IMR-90 (cell line): ENCODE data around the gene MTA1. TPM values are rescaled to one million over a fixed set of nuclear protein-coding genes. Genes with fewer than 3 reads are reported as not detected.

Experiments
- ATAC-seq: fragments of 200-7000 bp; cut with Tn5 transposase; 2 replicates; pipeline ENCODE4 v1.9.1; 2020; ENCODE audit warnings: low read depth, mild to moderate bottlenecking, moderate library complexity
- BruUV-seq: library from RNA; stranded (reverse); fragments of 400-500 nt; replicated peaks from 2 replicates; lab custom pipeline; 2021; lab: Mats Ljungman, UMichigan
- CTCF ChIA-PET: fragments of 300-600 bp; formaldehyde crosslinking; extraction: SDS; loops from one replicate; lab custom pipeline; 2021; ENCODE audit warnings: antibody characterized with exemption; lab: Yijun Ruan, JAX
- POLR2A ChIA-PET: fragments of 300-600 bp; sonication (Branson Sonifier 250); formaldehyde crosslinking; loops from one replicate; lab custom pipeline; 2022; ENCODE audit warnings: antibody characterized with exemption; ENCODE audit not compliant: unreplicated experiment; lab: Charles Lee
- DNase-seq: peaks from one replicate; pipeline ENCODE4 v3.0.0; 2013
- H2AFZ ChIP-seq: replicated peaks from 2 replicates; pipeline ENCODE3; 2013; ENCODE audit warnings: low read length, mild to moderate bottlenecking; ENCODE audit not compliant: poor library complexity
- H2AK5ac ChIP-seq: 2 replicates; pipeline ENCODE4 v1.6.1; 2013; ENCODE audit warnings: low read depth, low read length, inconsistent platforms
- H2AK9ac ChIP-seq: replicated peaks from 2 replicates; pipeline ENCODE3; 2013; ENCODE audit warnings: mild to moderate bottlenecking, low read depth, low read length, moderate library complexity; ENCODE audit not compliant: poor library complexity
- H2BK120ac ChIP-seq: 2 replicates; pipeline ENCODE4 v1.6.1; 2013; ENCODE audit warnings: low read depth, low read length, inconsistent platforms
- H2BK15ac ChIP-seq: 3 replicates; pipeline ENCODE4 v1.6.1; 2013; ENCODE audit warnings: low read depth, low read length, inconsistent platforms
- H2BK20ac ChIP-seq: 2 replicates; pipeline ENCODE4 v1.6.1; 2013; ENCODE audit warnings: low read depth, mild to moderate bottlenecking, inconsistent platforms, low read length, moderate library complexity
- H2BK5ac ChIP-seq: 2 replicates; pipeline ENCODE4 v1.6.1; 2013; ENCODE audit warnings: mild to moderate bottlenecking, low read depth, low read length, inconsistent platforms; ENCODE audit not compliant: poor library complexity, severe bottlenecking
- H3K14ac ChIP-seq: replicated peaks from 2 replicates; pipeline ENCODE4 v1.6.1; 2013; ENCODE audit warnings: low read depth, low read length, inconsistent platforms
- H3K18ac ChIP-seq: 2 replicates; pipeline ENCODE4 v1.6.1; 2013; ENCODE audit warnings: low read depth, low read length, control low read depth
- H3K23ac ChIP-seq: 2 replicates; pipeline ENCODE4 v1.6.1; 2013; ENCODE audit warnings: low read depth, low read length, inconsistent platforms
- H3K27ac ChIP-seq: 2 replicates; pipeline ENCODE4 v1.5.1; 2013; ENCODE audit warnings: mild to moderate bottlenecking, control low read depth, low read length; ENCODE audit not compliant: insufficient read depth
- H3K27me3 ChIP-seq: 2 replicates; pipeline ENCODE4 v1.6.1; 2013; ENCODE audit warnings: low read length; ENCODE audit not compliant: control insufficient read depth, insufficient read depth
- H3K36me3 ChIP-seq: 2 replicates; pipeline ENCODE4 v1.6.1; 2013; ENCODE audit warnings: low read length, mixed read lengths; ENCODE audit not compliant: control insufficient read depth, insufficient read depth
- H3K4ac ChIP-seq: 2 replicates; pipeline ENCODE4 v1.6.1; 2013; ENCODE audit warnings: low read depth, low read length, inconsistent platforms
- H3K4me1 ChIP-seq: 2 replicates; pipeline ENCODE4 v1.6.1; 2013; ENCODE audit warnings: low read length, mixed read lengths; ENCODE audit not compliant: control insufficient read depth, insufficient read depth
- H3K4me2 ChIP-seq: 2 replicates; pipeline ENCODE4 v1.6.1; 2013; ENCODE audit warnings: low read depth, mild to moderate bottlenecking, control low read depth, low read length, moderate library complexity
- H3K4me3 ChIP-seq: 2 replicates; pipeline ENCODE4 v1.5.1; 2013; ENCODE audit warnings: low read depth, mild to moderate bottlenecking, control low read depth, low read length, moderate library complexity; ENCODE audit not compliant: insufficient read depth
- H3K56ac ChIP-seq: 2 replicates; pipeline ENCODE4 v1.6.1; 2013; ENCODE audit warnings: low read length, inconsistent platforms; ENCODE audit not compliant: insufficient read depth; ENCODE audit errors: extremely low read depth
- H3K79me1 ChIP-seq, 2 experiments: 2 replicates each; pipeline ENCODE4 v1.6.1; 2013; ENCODE audit warnings: low read length in 2 of 2, inconsistent platforms in 1 of 2, low read depth in 1 of 2
- H3K9ac ChIP-seq: 2 replicates; pipeline ENCODE4 v1.6.1; 2013; ENCODE audit warnings: low read depth, low read length, control low read depth
- H3K9me1 ChIP-seq: 2 replicates; pipeline ENCODE4 v1.6.1; 2013; ENCODE audit warnings: low read length, inconsistent platforms; ENCODE audit not compliant: insufficient read depth
- H3K9me3 ChIP-seq: 2 replicates; pipeline ENCODE4 v1.6.1; 2013; ENCODE audit warnings: low read length; ENCODE audit not compliant: control insufficient read depth, insufficient read depth
- H4K20me1 ChIP-seq: 2 replicates; pipeline ENCODE4 v1.6.1; 2013; ENCODE audit warnings: low read length, inconsistent platforms; ENCODE audit not compliant: insufficient read depth
- H4K5ac ChIP-seq: 2 replicates; pipeline ENCODE4 v1.6.1; 2013; ENCODE audit warnings: mild to moderate bottlenecking, low read depth, low read length, control low read depth
- H4K8ac ChIP-seq, 2 experiments: 2 replicates each; pipeline ENCODE4 v1.6.1; 2013; ENCODE audit warnings: low read depth in 2 of 2, low read length in 2 of 2, control low read depth in 1 of 2, inconsistent platforms in 1 of 2
- H4K91ac ChIP-seq: 2 replicates; pipeline ENCODE4 v1.6.1; 2013; ENCODE audit warnings: low read depth, low read length, inconsistent platforms; ENCODE audit not compliant: insufficient read depth
- CEBPB ChIP-seq: IDR thresholded peaks from 2 replicates; pipeline ENCODE4 v1.6.1; 2012; ENCODE audit warnings: low read depth, low read length, improper control_type of control experiment
- CTCF ChIP-seq: conservative IDR thresholded peaks from 2 replicates; pipeline ENCODE4 v1.5.1; 2012; ENCODE audit warnings: mild to moderate bottlenecking, low read depth, low read length, improper control_type of control experiment
- MAFK ChIP-seq: IDR thresholded peaks from 2 replicates; pipeline ENCODE4 v1.6.1; 2012; ENCODE audit warnings: low read depth, low read length, improper control_type of control experiment
- MAZ ChIP-seq: IDR thresholded peaks from 2 replicates; pipeline ENCODE4 v1.6.1; 2012; ENCODE audit warnings: low read depth, mild to moderate bottlenecking, low read length, improper control_type of control experiment, moderate library complexity, borderline replicate concordance
- NFE2L2 ChIP-seq: fragments of 150-350 bp; IDR thresholded peaks from 2 replicates; pipeline ENCODE4 v1.6.1; 2016; ENCODE audit warnings: low read depth, mild to moderate bottlenecking, low read length
- RAD21 ChIP-seq: IDR thresholded peaks from 2 replicates; pipeline ENCODE4 v1.6.1; 2012; ENCODE audit warnings: low read length, improper control_type of control experiment
- RCOR1 ChIP-seq: IDR thresholded peaks from 2 replicates; pipeline ENCODE4 v1.6.1; 2012; ENCODE audit warnings: mild to moderate bottlenecking, low read length, improper control_type of control experiment; ENCODE audit not compliant: insufficient replicate concordance
- RFX5 ChIP-seq: IDR thresholded peaks from 2 replicates; pipeline ENCODE4 v1.8.0; 2012; ENCODE audit warnings: low read depth, mild to moderate bottlenecking, low read length, moderate library complexity
- WGBS, 2 experiments: methylation state at CpG; one replicate each; pipeline versions ENCODE4 v1.1.5 to v1.1.7; 2013; ENCODE audit warnings: missing lambda C conversion rate in 2 of 2; ENCODE audit not compliant: insufficient read length in 1 of 2; ENCODE audit errors: extremely low coverage in 2 of 2; 5-methylcytosine and 5-hydroxymethylcytosine counted together
- dilution Hi-C: fragments of 300-500 bp; cut with HindIII; formaldehyde crosslinking; loops from one replicate; pipeline ENCODE4 v1.14.3; 2018; ENCODE audit warnings: low sequenced_read_pairs; ENCODE audit not compliant: unreplicated experiment
- in situ Hi-C: fragments of 300-500 bp; cut with MboI; formaldehyde crosslinking; loops from 3 replicates; pipeline ENCODE4 v1.14.3; 2019; ENCODE audit warnings: low sequenced_read_pairs, inconsistent platforms, mixed read lengths
- intact Hi-C: fragments of 100-400 bp; cut with micrococcal nuclease; formaldehyde crosslinking; loops from 2 replicates; pipeline ENCODE4 v1.10.0; 2022
- polyA plus RNA-seq, 3 experiments: library from polyadenylated mRNA; depleted of rRNA; stranded (reverse); fragments of >200 nt; gene quantifications; 2 replicates each; pipeline ENCODE4 v1.2.3, GENCODE V29; 2012; ENCODE audit warnings: low replicate concordance in 1 of 3
- total RNA-seq: library from RNA; depleted of rRNA; stranded (reverse); fragments of >200 nt; gene quantifications from 2 replicates; pipeline ENCODE4 v1.2.3, GENCODE V29; 2012
- TF ChIP-seq, protein P1 (sequence below): fragments of 150-350 bp; IDR thresholded peaks from 2 replicates; pipeline ENCODE4 v1.6.1; 2016; ENCODE audit warnings: low read depth, mild to moderate bottlenecking, low read length, moderate library complexity, borderline replicate concordance

MTA1 gene
- total and polyA plus RNA-seq, 2 of the 4 experiments (the other 2 are of a cell fraction), result 21.5 to 61.6 TPM

DNA sequence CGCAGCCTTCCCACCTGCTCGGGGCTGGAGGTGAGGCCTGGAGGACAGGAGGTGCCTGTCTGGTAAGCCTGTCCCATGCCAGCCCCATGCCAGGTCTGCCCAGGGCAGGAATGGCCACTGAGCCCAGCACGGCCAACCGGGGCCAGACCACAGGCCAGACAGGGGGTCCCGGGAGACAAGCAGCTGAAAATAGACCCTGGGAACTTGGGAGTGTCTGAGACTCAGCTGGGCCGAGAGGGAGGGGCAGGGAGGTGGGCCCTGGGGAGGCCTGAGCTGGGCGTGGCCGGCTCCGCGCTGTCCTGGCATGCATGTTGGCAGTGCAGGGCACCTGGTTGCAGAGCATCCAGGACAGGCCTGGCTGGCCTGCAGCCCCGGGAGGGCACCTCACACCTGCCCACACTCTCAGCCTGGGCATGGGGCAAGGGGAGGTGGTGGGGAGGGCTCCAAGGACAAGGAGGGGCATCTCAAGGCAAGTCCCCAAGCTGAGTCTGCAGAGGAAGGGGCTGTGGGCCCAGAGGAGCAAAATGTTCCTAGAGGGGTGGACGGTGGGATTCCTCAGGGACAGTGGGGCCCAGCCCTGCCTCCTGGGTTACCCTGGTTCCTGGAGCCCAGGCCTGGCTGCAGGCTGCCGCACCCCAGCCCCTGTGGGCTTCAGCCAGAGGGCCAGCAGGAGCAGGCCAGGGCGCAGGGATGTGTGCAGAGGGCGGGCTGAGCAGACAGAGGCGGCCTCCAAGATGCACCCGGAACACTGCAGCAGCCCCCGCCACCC, 63.9 kb downstream of the MTA1 start:
- H2AK5ac ChIP-seq, result no peak overlapping the region
- dilution Hi-C loops (no loop called here), intact Hi-C loops (no loop called here), in situ Hi-C loops (no loop called here)
- H3K14ac ChIP-seq, result no peak overlapping the region
- no peak for TF ChIP-seq NFE2L2
- no peak for TF ChIP-seq MAZ
- TF ChIP-seq CTCF, result no peak
- TF ChIP-seq, protein P1, sequence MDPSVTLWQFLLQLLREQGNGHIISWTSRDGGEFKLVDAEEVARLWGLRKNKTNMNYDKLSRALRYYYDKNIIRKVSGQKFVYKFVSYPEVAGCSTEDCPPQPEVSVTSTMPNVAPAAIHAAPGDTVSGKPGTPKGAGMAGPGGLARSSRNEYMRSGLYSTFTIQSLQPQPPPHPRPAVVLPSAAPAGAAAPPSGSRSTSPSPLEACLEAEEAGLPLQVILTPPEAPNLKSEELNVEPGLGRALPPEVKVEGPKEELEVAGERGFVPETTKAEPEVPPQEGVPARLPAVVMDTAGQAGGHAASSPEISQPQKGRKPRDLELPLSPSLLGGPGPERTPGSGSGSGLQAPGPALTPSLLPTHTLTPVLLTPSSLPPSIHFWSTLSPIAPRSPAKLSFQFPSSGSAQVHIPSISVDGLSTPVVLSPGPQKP, result no peak
- TF ChIP-seq MAFK, result no peak
- TF ChIP-seq CEBPB, result no peak
- no peak for TF ChIP-seq RFX5
- TF ChIP-seq RCOR1, result no peak
- no peak for TF ChIP-seq RAD21
- WGBS, 2 experiments, result 66% methylated on average over 6 of the region's 18 CpGs; no CpG with 5 or more reads in 1 of the 2 experiments
- no peak overlapping the region for H2BK15ac ChIP-seq
- H2AFZ ChIP-seq, result no peak overlapping the region
- no peak overlapping the region for H2BK5ac ChIP-seq
- no peak overlapping the region for H4K8ac ChIP-seq
- ChIA-PET POLR2A (no interaction called here), CTCF (no interaction called here)
- no peak overlapping the region for H2BK120ac ChIP-seq
- no peaks in the 10 kb centered on the region for H3K9me3 ChIP-seq
- H3K4me3 ChIP-seq, result no peak overlapping the region
- ATAC-seq (no peak), DNase-seq (no peak)
- no peak overlapping the region for H3K18ac ChIP-seq
- no peak overlapping the region for H2BK20ac ChIP-seq
- no peak overlapping the region for H2AK9ac ChIP-seq
- H3K4me1 ChIP-seq, result peaks cover 15% of the 10 kb centered on the region
- H4K20me1 ChIP-seq, result no peaks in the 10 kb centered on the region; the same call in 1 of the 2 replicates
- H3K9me1 ChIP-seq, result peaks cover 6% of the 10 kb centered on the region
- no peaks in the 10 kb centered on the region; a peak in 1 of 4 replicates for H3K79me1 ChIP-seq
- no peak overlapping the region for H4K91ac ChIP-seq
- no peak overlapping the region for H3K9ac ChIP-seq
- H3K27me3 ChIP-seq, result peaks cover 25% of the 10 kb centered on the region; the same call in 1 of the 2 replicates
- H3K4ac ChIP-seq, result no peak overlapping the region
- no peak overlapping the region for H3K4me2 ChIP-seq
- H4K5ac ChIP-seq, result no peak overlapping the region
- no peaks in the 10 kb centered on the region for H3K36me3 ChIP-seq
- no peak overlapping the region for H3K23ac ChIP-seq
- no peak overlapping the region for H3K56ac ChIP-seq
- no TSS peak for BruUV-seq
- no peak overlapping the region for H3K27ac ChIP-seq
